Stimulated activated CD4-positive, alpha-beta T cell treated with anti-CD3 and anti-CD28 coated beads, Interleukin-12 subunit alpha, Interleukin-12 subunit beta, amount 100 ng/mL, for 48 hours (primary cell): Measurements from ENCODE around the gene ARID1B.
"Not testable (repeated sequence)": the region's sequence is repeated elsewhere in the genome, so short reads cannot be mapped to it uniquely, and the experiment has no call there.

Experiments used
- DNase-seq, 3 donors: peaks; one replicate each; pipeline ENCODE4 v3.0.0-alpha.2; 2020; ENCODE audit warnings: low read depth in 2 of 3, low spot score in 1 of 3

ARID1B gene

DNA sequence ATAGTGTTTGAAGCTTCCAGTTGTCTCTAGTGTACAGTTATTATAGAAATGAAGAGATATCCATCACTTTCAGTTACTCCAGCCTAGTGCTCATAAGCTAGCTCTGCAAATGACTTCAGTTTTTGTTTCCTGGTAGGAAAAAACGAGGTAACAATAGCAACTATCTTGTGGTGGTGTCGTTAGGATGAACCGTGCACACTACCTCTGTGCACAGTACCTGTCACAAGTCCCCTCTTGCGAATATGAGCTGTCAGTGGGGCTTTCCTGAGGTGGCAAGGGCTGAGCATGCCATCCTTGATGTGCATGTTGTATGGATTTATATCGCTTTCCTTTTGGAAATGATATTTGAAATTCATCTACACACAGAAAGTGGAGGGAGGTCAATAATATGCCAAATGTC lies 151.8 kb downstream of the ARID1B start:
- DNase-seq, result no peak

DNA sequence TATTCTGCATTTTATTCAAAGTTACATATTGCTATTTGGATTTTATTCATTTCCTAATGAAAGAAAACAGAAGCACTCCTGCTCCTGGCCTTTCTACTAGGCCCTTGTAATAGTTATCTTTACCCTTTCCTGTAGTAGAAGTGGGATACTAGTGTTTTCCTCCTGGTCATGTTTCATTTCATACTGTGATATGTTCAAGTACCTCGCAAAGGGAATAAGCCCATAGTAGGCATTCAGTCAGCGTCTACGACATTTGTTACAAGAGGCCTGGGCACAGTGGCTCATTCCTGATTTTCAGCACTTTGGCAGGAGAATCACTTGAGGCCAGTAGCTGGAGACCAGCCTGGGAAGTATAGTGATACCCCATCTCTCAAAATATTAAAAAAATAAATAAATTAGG lies 154.1 kb downstream of the ARID1B start:
- no peak for DNase-seq

DNA sequence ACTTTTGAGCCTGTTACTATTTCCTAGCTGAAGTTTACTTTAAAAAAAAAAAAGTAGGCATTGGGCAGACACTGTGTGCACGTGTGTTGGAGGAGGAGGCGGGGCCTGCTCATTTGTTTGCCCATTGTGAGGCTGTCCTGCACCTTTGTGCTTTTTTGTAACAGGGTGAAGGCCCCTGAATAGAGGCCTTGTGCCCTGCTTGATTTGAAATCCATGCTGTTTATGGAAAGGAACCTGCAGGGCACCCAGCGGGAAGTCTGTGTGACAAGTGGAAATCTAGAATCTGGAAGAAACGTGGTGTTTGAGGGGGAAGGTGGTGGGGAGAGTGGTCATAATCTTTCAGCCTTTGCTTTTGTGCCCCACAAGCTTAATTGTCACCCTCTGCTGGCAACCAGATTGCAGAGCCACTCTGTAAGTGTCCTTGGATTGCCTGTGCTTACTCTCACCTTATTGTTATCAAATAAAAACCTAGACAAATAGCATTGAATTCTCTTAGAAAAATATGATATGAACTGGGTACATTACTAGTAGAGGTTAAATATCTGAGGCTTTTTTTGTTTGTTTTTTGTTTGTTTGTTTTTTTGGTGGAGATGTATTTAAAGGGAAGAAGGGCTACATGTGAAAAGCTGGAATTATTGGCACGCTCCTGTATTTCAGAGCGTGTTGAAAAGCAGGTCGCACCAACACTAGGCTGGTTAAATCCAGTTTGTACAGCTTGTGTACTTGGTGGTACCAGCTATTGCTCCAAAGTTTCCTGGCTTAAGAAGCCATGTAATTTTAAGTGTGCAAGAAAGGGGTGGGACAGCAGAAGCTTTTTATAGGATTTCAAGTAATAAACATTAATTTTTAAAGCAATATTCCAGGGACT lies 156.3 kb downstream of the ARID1B start:
- DNase-seq, result no peak

DNA sequence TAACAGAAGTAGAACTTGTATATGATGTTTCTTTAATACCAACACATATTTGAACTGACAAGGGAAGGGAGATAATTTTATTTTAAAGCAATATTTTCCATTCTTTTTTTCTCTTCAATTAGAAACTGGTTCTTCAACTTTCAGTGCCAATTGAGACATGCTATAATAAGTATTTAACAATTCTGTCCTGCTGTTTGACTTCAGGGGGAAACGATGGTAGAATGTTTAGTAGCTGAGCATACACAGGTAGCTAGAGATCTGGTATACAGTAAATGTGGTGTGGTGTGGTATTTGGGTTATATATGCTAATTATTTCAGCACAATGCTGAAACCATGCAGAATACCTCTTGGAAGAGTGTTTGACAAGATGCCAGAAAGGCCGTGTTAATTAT lies 156.9 kb downstream of the ARID1B start:
- DNase-seq, result no peak

DNA sequence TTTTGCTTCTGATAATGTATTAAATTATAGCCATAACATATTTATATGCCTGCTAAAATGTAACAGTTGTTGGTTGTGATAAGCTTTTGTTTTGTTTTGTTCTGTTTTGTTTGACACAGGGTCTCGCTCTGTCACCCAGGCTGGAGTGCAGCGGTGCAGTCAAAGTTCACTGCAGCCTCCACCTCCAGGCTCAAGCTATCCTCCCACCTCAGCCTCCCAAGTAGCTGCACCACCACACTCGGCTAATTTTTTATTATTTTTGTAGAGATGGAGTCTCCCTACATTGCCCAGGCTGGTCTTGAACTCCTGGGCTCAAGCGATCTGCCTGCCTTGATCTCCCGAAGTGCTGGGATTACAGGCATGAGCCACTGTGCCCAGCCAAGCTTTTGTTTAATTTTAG lies 157.8 kb downstream of the ARID1B start:
- DNase-seq, result no peak

DNA sequence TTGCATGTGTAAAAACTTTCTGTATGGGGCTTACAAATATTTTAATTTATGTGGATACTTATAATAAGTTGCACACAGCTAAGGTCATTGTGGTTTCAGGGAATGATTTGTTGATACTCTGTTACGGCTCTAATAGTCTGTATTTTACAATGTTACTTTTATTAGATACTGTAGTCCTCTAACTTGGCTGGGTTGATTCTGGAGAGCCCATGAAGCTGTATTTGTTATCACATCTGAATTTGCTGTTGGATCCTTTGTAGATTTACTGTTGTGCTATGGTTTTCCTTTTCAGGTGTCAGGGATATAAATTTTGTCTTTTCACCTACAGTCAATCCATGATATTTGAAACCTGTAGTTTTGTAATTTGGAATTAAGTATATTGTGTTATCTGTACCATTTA lies 161.0 kb downstream of the ARID1B start:
- no peak for DNase-seq

DNA sequence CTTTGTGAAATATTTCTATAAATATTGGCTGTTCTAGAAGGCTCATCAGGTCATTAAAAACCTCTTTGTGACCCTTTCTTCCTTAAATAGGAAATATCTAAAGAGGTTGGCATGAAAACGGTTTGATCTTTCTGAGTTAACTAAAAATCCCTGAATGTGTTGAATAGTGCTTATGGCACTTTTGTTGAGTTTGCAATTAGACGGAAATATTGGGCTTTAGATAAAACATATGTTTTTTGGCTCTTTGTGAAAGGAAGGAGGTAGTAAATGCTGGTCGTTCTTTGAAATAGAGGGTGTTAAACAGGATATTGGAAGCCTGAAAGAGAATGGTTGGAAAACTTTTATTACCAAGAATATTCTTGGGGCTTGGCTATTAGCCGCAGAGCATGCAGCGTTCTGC lies 163.0 kb downstream of the ARID1B start:
- DNase-seq, result no peak

DNA sequence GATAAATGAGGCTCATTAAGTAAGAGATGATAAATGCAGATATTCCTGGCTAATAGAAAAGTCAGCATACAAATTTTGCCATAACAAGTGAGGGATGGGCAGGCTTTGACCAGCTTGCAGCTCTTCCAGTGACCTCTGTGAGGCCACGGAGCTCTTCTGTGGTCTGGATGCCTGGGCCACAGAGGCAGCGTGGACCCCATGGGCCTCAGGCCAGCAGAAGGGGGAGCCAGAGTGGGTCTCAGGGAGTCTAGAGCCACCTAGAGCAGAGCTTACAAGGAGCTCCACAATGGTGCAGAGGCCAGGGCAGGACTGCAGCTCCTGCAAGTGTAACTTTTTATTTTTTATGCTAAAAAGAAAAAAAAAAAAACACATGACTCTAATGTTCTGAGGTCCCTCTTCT lies 165.1 kb downstream of the ARID1B start:
- no peak for DNase-seq

DNA sequence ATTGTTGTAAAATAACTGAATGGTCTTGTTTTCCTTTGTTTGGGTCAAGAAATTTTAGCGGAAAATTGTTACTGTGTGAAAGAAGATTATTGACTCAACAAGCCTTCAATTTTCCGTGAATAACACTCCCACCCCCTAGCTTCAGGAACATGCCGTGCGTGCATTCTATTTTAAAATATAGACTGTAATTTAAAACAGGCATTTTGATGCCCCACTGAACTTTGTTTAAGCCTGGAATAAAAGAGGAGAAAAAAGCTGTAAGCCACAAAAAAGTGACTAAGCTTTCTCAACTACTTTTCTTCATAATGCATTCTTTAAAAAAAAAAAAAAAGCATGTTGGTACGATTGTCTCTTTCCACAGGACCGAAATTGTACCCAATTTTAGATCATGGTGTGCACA lies 166.0 kb downstream of the ARID1B start:
- no peak for DNase-seq

DNA sequence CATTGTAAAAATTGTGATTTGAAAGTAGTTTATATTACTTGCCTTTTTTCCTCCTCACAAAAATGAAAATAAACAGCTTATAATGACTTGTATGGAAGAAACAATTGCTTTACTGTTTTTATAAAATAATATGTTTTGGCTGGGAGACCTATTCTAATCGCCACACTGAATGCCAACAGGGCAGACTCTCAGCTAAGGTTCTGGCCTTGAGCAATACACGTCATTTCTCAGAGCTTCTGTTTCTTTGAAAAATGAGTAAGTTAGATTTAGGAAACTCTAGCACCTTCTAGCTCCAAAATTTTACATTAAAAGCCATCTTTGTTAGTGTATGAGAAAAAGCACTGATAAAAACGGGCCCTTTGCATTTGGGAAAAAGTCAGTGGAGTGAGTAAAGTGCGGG lies 166.6 kb downstream of the ARID1B start:
- DNase-seq, result no peak

DNA sequence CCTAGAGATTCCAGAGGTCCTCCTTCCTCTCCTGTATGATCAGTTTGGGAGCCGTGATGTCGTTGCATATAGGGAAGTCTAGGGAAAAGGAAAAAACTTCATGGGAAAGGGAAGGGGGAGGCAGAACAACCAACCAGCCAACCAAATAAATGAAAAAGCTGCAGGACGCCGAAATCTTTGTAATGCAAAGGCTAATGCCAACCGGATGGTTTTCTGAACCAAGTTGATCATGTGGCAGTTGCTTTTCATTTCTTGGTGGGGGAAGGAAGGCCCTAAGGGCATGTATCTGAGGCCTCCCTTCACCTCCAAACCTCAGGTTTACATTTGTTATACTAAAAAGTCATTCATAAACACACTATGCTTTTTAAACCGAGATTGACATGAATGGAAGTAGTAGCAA lies 167.2 kb downstream of the ARID1B start:
- no peak for DNase-seq

DNA sequence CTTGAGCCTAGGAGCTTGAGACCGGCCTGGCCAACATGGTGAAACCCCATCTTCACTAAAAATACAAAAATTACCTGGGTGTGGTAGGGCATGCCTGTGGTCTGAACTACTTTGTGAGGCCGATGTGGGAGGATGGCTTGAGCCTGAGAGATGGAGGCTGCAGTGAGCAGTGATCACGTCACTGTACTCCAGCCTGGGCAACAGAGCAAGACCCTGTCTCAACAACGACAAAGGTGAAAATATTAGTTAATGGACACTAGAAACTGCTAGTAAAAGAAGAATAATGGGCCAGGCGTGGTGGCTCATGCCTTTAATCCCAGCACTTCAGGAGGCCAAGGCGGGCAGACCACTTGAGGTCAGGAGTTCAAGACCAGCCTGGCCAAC lies 168.6 kb downstream of the ARID1B start:
- not testable (repeated sequence) for DNase-seq

DNA sequence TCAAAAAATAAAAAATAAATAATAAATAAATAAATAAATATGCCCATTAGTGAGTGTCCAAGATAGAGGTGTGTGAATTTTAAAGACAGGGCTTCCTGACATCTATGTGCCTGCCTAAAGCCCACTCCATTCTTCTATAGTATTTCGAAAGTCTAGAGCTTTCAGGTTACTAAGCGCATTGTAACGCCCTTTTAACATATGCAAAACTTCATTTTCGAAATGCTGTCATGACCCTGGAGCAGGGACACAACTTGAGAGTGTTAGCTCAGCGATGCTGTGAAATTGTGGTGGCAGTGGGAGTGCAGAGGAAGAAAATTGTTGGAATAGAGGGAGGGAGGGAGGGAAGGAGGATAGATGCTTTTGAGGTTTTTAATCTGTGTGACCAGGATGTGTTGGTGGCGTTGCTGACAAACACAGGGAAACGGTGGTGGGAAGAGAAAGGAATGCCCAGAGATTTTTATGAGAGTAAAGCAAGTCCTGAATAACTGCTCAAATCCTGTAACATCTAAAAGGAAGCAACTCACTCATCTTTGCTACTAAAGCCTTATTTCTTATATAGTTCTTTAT lies 169.3 kb downstream of the ARID1B start:
- DNase-seq, result no peak

DNA sequence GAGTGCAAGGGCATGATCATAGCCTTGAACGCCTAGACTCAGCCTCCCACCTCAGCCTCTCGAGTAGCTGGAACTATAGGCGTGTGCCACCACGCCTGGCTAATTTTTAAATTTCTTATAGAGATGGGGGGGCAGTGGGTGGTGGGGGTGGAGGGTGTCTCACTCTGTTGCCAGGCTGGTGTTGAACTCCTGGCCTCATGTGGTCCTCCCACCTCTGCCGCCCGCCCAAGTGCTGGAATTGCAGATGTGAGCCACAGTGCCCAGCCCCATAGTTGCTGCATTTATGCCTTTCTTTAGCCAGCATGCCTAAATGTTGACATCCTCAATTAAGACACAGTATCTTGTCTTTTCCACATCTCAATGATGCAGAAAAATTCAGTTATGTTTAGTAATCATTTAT lies 171.1 kb downstream of the ARID1B start:
- DNase-seq, result no peak

DNA sequence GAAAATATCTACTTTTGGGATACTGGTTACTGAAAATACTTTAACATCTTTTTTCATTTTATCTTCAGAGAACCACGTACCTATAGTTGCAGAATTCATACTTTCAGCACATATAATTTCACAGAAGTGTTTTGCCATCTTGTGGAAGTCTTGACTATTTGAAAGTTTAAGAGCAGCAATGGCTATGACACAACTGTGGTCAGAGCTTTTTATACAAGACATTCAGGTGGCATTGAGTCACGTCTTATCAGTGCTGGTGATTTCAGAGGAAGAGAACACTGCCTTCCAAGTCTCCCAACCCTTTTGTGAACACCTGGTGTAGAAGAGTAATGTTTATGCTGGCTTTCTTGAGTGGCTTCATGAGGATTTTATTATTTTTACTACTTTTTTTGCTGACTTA lies 171.6 kb downstream of the ARID1B start:
- no peak for DNase-seq

DNA sequence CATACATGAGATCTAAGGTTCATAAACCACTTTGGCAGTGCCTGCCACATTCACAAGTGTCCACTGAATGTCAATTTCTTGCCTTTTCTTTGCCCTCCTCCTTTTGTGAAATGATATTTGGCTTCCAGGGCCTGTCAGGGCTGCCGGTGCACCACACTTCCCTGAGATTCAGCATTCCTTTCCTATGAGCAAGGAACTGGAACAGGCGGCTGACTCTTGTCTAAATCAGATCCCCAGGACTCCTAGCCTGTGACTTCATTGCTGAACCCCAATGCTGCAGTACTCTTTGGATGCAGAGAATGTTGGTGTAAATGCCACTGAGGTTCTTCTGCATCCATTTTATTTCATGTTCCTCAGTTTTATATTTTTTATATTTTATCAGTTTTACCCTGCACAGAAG lies 172.2 kb downstream of the ARID1B start:
- DNase-seq, result no peak

DNA sequence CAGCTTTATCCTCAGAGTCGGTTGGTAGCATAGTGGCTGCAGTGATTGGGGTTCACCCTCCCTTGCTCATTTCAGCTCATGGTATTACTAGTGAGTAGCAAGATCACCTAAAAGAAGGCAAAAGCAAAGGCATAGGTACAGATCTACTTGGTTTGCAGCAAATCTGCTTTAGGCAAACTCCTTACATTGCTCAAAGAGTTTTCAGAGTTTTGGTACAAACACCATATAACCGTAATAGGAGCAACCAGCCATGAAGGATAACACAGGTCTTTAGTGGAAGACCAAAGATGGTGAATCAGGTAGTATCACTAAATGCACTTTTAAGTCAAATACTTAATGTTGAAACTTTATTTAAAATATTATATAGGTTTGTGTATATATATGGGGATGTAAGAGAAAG lies 172.9 kb downstream of the ARID1B start:
- no peak for DNase-seq

DNA sequence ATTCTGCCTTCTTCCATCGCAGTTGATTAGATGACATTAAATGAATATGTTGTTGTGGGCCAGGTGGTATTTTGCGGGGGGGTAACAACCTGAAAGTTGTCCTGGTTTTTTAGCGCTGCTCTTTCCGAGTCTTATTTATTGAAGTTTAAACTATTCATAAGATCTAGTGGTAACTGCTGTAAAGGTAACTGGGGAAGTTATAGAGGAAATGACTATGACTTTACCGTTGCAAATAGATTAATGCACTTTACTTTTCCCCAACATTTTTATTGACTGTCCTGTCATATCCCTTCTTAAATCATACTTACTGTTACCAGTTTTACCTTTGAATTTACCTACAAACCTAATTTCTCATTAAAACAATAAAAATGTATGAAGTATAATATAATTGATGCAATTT lies 173.4 kb downstream of the ARID1B start:
- DNase-seq, result no peak

DNA sequence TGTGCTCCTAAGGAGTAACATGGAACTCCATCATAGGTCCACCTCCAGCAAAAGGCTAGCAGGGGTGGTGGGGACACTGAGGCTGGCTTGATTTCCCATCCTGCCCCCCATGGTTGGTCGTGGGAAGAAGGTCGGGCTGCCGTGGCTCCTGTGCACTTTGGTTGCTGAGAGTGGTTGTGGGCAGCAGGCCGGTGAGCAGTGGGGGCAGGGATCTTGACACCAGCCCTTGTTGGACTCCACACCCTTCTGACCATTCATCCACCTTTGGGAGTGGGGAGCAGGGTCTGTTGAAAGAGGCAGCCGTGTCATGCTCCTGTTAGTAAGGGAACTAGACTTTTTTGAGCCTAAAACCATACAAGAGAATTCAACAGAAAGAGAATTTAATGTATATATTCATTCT lies 175.2 kb downstream of the ARID1B start:
- DNase-seq, result no peak

DNA sequence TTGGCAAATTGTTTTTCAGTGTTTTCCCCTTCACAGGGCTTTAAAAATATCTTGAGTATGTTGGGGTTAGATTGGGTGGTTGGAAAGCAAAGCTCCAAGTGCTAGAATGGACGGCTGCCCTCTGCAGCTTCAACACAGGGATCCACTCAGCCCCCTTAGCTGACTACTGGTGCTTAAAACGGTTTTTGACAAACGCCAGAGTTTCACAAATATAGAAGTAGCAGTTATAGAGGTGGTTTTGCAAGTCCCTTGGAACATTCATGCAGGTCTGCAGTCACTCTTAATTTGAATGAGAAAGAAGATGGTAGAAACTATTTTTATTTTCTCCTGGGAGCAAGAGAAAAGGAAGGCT lies 175.9 kb downstream of the ARID1B start:
- DNase-seq, result no peak

DNA sequence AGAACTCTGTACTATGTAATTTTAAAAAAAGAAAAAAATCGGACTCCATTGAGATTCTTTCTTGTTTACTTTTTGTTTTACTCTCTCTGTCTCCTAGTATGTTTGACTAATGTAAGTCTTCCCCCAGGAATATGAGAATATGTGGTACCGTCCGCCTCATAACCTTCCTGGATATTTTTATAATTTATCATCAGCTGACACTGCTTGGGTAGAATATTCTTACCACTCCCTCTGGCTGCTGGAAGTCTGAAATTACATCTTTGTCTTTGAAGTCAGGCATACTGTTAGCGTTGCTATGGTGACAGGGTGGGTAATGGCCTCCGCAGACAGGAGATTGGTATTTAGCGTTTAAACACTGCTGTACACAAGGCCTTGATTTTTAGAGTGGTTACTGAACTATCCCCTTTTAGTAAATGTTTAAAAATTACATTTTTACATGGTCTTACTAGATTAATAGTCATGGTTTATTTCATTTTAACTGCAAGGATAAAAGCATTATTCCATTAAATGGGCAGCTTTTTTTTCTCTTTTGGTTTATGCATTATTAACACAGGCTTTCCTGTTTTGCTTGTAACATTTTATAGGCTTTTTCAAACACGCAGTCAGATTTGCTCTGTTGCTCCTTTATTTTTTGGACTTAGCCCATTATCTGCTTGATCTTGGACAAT lies 176.4 kb downstream of the ARID1B start:
- no peak for DNase-seq

DNA sequence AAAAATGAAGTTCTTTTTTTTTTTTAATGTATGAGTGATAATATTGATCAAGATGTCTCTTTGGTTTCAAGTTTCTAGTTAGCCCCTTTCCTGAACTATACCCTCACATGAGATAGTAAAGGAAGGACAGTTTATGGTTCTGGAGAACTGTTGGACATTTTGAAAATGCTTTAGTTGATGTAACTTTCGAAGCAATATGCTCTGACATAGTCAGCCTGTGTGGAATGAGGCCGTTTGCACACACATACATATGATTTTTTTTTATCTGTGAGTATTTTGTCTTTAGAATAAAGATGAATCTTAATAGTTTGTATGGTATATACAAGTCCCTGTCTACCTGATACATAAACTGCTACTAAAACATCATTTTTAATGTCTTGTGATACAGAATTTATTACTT lies 177.0 kb downstream of the ARID1B start:
- no peak for DNase-seq

DNA sequence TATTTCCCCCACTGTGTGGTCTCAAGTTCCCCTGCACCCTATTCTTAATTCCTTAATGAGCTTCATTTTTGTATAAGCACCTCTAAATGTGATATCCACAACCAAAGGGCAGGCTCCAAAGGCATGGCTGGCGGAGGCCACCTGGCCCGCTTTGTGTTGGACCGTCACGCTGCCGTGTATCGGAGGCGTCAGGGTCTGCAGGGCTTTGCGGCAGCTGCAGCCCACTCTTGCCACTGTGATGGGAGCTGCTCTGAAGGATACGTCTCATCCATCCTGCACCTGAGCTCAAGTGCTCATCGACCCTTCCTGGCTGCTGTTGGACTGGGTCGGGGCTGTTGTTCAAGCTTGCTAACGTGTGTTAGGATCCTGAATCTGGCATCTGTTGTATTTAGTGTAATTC lies 177.6 kb downstream of the ARID1B start:
- DNase-seq, result no peak
